CD8-positive, alpha-beta memory T cell (primary cell): ENCODE results near the gene CHURC1. TPM values are rescaled to one million over a fixed set of nuclear protein-coding genes. Genes with fewer than 3 reads are reported as not detected.
"Not testable (repeated sequence)": the region's sequence is repeated elsewhere in the genome, so short reads cannot be mapped to it uniquely, and the experiment has no call there.

Experiments
- CTCF ChIA-PET: fragments of 350-600 bp; sonication (Branson Sonifier 250); formaldehyde crosslinking; loops from one replicate; lab custom pipeline; 2021; ENCODE audit warnings: antibody characterized with exemption; lab: Charles Lee
- POLR2A ChIA-PET: fragments of 350-600 bp; sonication (Branson Sonifier 250); formaldehyde crosslinking; loops from one replicate; lab custom pipeline; 2021; ENCODE audit warnings: antibody characterized with exemption; lab: Charles Lee
- DNase-seq, 5 donors: peaks; one replicate each; pipeline versions ENCODE4 v3.0.0 to v3.0.0-alpha.2; 2020 to 2022; ENCODE audit warnings: mixed read lengths in 1 of 5
- H3K27ac ChIP-seq: one replicate; pipeline ENCODE4 v1.7.0; 2013; ENCODE audit warnings: low read depth, mild to moderate bottlenecking, low read length, moderate library complexity
- H3K27me3 ChIP-seq: 2 replicates; pipeline ENCODE4 v1.7.0; 2013; ENCODE audit warnings: low read length, mild to moderate bottlenecking; ENCODE audit not compliant: insufficient read depth, poor library complexity, severe bottlenecking
- H3K36me3 ChIP-seq: 2 replicates; pipeline ENCODE4 v1.7.0; 2013; ENCODE audit warnings: mild to moderate bottlenecking, low read length, moderate library complexity; ENCODE audit not compliant: insufficient read depth
- H3K4me1 ChIP-seq: 2 replicates; pipeline ENCODE4 v1.7.0; 2013; ENCODE audit warnings: mild to moderate bottlenecking, low read length, moderate library complexity; ENCODE audit not compliant: insufficient read depth
- H3K4me3 ChIP-seq: 2 replicates; pipeline ENCODE4 v1.7.0; 2013; ENCODE audit warnings: mild to moderate bottlenecking, low read length
- H3K9me3 ChIP-seq: 2 replicates; pipeline ENCODE4 v1.7.0; 2013; ENCODE audit warnings: mild to moderate bottlenecking, low read length
- H3K27ac Mint-ChIP-seq, 8 donors: one replicate each; pipeline ENCODE4 v1.8.0; 2020 to 2021; ENCODE audit warnings: mixed read lengths in 8 of 8, mild to moderate bottlenecking in 6 of 8, inconsistent platforms in 3 of 8, moderate library complexity in 3 of 8
- H3K27me3 Mint-ChIP-seq, 2 donors: one replicate each; pipeline ENCODE4 v1.8.0; 2020 to 2021; ENCODE audit warnings: mixed read lengths in 2 of 2, mild to moderate bottlenecking in 1 of 2, moderate library complexity in 1 of 2
- H3K36me3 Mint-ChIP-seq, 3 donors: one replicate each; pipeline ENCODE4 v1.8.0; 2020 to 2021; ENCODE audit warnings: mixed read lengths in 3 of 3, inconsistent platforms in 1 of 3, mild to moderate bottlenecking in 1 of 3
- H3K4me1 Mint-ChIP-seq, 3 donors: one replicate each; pipeline ENCODE4 v1.8.0; 2020 to 2021; ENCODE audit warnings: mixed read lengths in 3 of 3, inconsistent platforms in 1 of 3, mild to moderate bottlenecking in 1 of 3
- H3K4me3 Mint-ChIP-seq, 7 donors: one replicate each; pipeline ENCODE4 v1.8.0; 2020 to 2021; ENCODE audit warnings: mixed read lengths in 7 of 7, mild to moderate bottlenecking in 6 of 7, moderate library complexity in 4 of 7, inconsistent platforms in 2 of 7
- H3K9me3 Mint-ChIP-seq, 5 donors: one replicate each; pipeline ENCODE4 v1.8.0; 2020 to 2022; ENCODE audit warnings: mixed read lengths in 5 of 5, mild to moderate bottlenecking in 3 of 5, moderate library complexity in 2 of 5, inconsistent platforms in 1 of 5
- polyA plus RNA-seq: library from polyadenylated mRNA; unstranded; fragments of 300-500 nt; fragmentation: Illumina TruSeq; gene quantifications from one replicate; pipeline ENCODE4 v1.2.3, GENCODE V29; 2021
- total RNA-seq, 2 experiments: library from RNA; stranded (reverse); gene quantifications; one replicate each; pipeline ENCODE4 v1.2.3, GENCODE V29; 2021

CHURC1 gene
- total and polyA plus RNA-seq, 3 experiments from 2014 or later, result 44.0 to 171 (median 54.8) TPM

GRCh38 chr14:64913477-64913876, 778 bp upstream of the CHURC1 start:
- peak overlapping the region; percentile 92 to 100 (median 97) for H3K27ac Mint-ChIP-seq
- Histone ChIP-seq H3K27ac (peak overlapping the region; percentile 98), H3K4me1 (peaks cover 39% of the 10 kb centered on the region), H3K4me3 (peak overlapping the region; percentile 90)
- H3K36me3 ChIP-seq, DNase-seq, H3K9me3 ChIP-seq, H3K27me3 ChIP-seq, H3K9me3 Mint-ChIP-seq: not testable (repeated sequence)
- ChIA-PET CTCF (interaction anchor here (1.4 kb wide), 1 partner anchor 25 kb away, joined by 3 read pairs; no protein-coding TSS in a partner anchor), POLR2A (interaction anchor here (1.6 to 1.7 kb wide), 2 partner anchors 57 to 73 kb away, joined by 4 to 12 read pairs; partner anchors contain the start of gene FNTB)
- peaks cover 3 to 22% (median 6%) of the 10 kb centered on the region in 3 donors for H3K36me3 Mint-ChIP-seq
- peak overlapping the region; percentile 86 to 96 (median 91) for H3K4me3 Mint-ChIP-seq
- H3K4me1 Mint-ChIP-seq, result peaks cover 40 to 44% (median 44%) of the 10 kb centered on the region in 3 donors
- peaks cover 2 to 17% of the 10 kb centered on the region in 2 donors for H3K27me3 Mint-ChIP-seq

GRCh38 chr14:64915029-64915424, 772 bp downstream of the CHURC1 start:
- Mint-ChIP-seq H3K4me3 (peak overlapping the region; percentile 86 to 96 (median 91)), H3K9me3 (peaks cover 0 to 3% (median 0%) of the 10 kb centered on the region in 5 donors), H3K36me3 (peaks cover 3 to 28% (median 8%) of the 10 kb centered on the region in 3 donors), H3K27ac (peak overlapping the region; percentile 92 to 100 (median 97)), H3K4me1 (peaks cover 54 to 57% (median 56%) of the 10 kb centered on the region in 3 donors), H3K27me3 (peaks cover 2 to 6% of the 10 kb centered on the region in 2 donors)
- H3K4me3 ChIP-seq, result peak overlapping the region; percentile 90
- peaks cover 53% of the 10 kb centered on the region for H3K4me1 ChIP-seq
- POLR2A ChIA-PET, result interaction anchor here (0.6 to 1.7 kb wide), 12 partner anchors 10 to 1079 kb away, joined by 3 to 12 read pairs (median 4); partner anchors contain the start of gene FNTB
- no peaks in the 10 kb centered on the region for H3K27me3 ChIP-seq
- no peaks in the 10 kb centered on the region for H3K36me3 ChIP-seq
- peak overlapping the region; percentile 98 for H3K27ac ChIP-seq
- H3K9me3 ChIP-seq, result no peaks in the 10 kb centered on the region
- CTCF ChIA-PET, result interaction anchor here (0.6 to 1.8 kb wide), 6 partner anchors 9 to 358 kb away, joined by 3 to 10 read pairs (median 4); no protein-coding TSS in a partner anchor
- no peak for DNase-seq

- CTCF ChIA-PET, result interaction anchor here (1.1 to 1.8 kb wide), 2 partner anchors 12 to 24 kb away, joined by 4 to 10 read pairs; no protein-coding TSS in a partner anchor
- peak overlapping the region; percentile 90 for H3K4me3 ChIP-seq
Observed at GRCh38 chr14:64915797-64916196, 1.5 kb downstream of the CHURC1 start.

GRCh38 chr14:64918216-64918615, 4.0 kb downstream of the CHURC1 start:
- peaks cover 66% of the 10 kb centered on the region for H3K4me1 ChIP-seq

More at GRCh38 chr14:64915797-64916196, 1.5 kb downstream of the CHURC1 start:
- Mint-ChIP-seq H3K27me3 (peaks cover 2 to 3% of the 10 kb centered on the region in 2 donors), H3K4me1 (peaks cover 62 to 65% (median 64%) of the 10 kb centered on the region in 3 donors), H3K9me3 (peaks cover 0 to 3% (median 0%) of the 10 kb centered on the region in 5 donors), H3K36me3 (peaks cover 3 to 36% (median 12%) of the 10 kb centered on the region in 3 donors), H3K4me3 (peak overlapping the region; percentile 86 to 96 (median 91)), H3K27ac (peak overlapping the region; percentile 30 to 98 (median 96))
- Histone ChIP-seq H3K27ac (no peak overlapping the region), H3K4me1 (peaks cover 60% of the 10 kb centered on the region), H3K9me3 (no peaks in the 10 kb centered on the region), H3K27me3 (no peaks in the 10 kb centered on the region), H3K36me3 (no peaks in the 10 kb centered on the region)
- DNase-seq, result no peak
- POLR2A ChIA-PET, result no interaction called here

GRCh38 chr14:64919215-64919614, 5.0 kb downstream of the CHURC1 start:
- H3K36me3 Mint-ChIP-seq, result peaks cover 7 to 45% (median 16%) of the 10 kb centered on the region in 3 donors
- Histone ChIP-seq H3K27me3 (no peaks in the 10 kb centered on the region), H3K36me3 (peaks cover 3% of the 10 kb centered on the region), H3K4me1 (peaks cover 68% of the 10 kb centered on the region), H3K27ac (no peak overlapping the region), H3K4me3 (no peak overlapping the region), H3K9me3 (no peaks in the 10 kb centered on the region)
- H3K27me3 Mint-ChIP-seq, result no peaks in the 10 kb centered on the region
- ChIA-PET CTCF (no interaction called here), POLR2A (no interaction called here)
- H3K9me3 Mint-ChIP-seq, result no peaks in the 10 kb centered on the region
- peaks cover 74 to 88% (median 87%) of the 10 kb centered on the region in 3 donors for H3K4me1 Mint-ChIP-seq
- peak overlapping the region in 4 of 8 donors; percentile 61 to 70 (median 69) for H3K27ac Mint-ChIP-seq
- DNase-seq, result no peak
- no peak overlapping the region for H3K4me3 Mint-ChIP-seq

More at GRCh38 chr14:64918216-64918615, 4.0 kb downstream of the CHURC1 start:
- Histone ChIP-seq H3K27me3 (no peaks in the 10 kb centered on the region), H3K4me3 (no peak overlapping the region), H3K9me3 (no peaks in the 10 kb centered on the region), H3K36me3 (no peaks in the 10 kb centered on the region), H3K27ac (no peak overlapping the region)
- Mint-ChIP-seq H3K27me3 (no peaks in the 10 kb centered on the region), H3K4me1 (peaks cover 73 to 83% (median 82%) of the 10 kb centered on the region in 3 donors), H3K36me3 (peaks cover 3 to 42% (median 13%) of the 10 kb centered on the region in 3 donors), H3K27ac (peak overlapping the region in 7 of 8 donors; percentile 8 to 79 (median 61)), H3K9me3 (peaks cover 0 to 3% (median 0%) of the 10 kb centered on the region in 5 donors), H3K4me3 (peak overlapping the region in 2 of 7 donors; percentile 15 to 28)
- CTCF ChIA-PET, result interaction anchor here (1.0 kb wide), 1 partner anchor 17 kb away, joined by 3 read pairs; no protein-coding TSS in a partner anchor
- POLR2A ChIA-PET, result interaction anchor here (1.0 kb wide), 1 partner anchor 9 kb away, joined by 3 read pairs; no protein-coding TSS in a partner anchor
- DNase-seq, result no peak

- CTCF ChIA-PET, result no interaction called here
- POLR2A ChIA-PET, result no interaction called here
- Histone ChIP-seq H3K4me1 (peaks cover 72% of the 10 kb centered on the region), H3K36me3 (peaks cover 7% of the 10 kb centered on the region), H3K27me3 (no peaks in the 10 kb centered on the region), H3K27ac (no peak overlapping the region), H3K4me3 (no peak overlapping the region), H3K9me3 (no peaks in the 10 kb centered on the region)
- H3K27me3 Mint-ChIP-seq, result no peaks in the 10 kb centered on the region
- peak overlapping the region in 4 of 8 donors; percentile 4 to 92 (median 65) for H3K27ac Mint-ChIP-seq
- no peaks in the 10 kb centered on the region for H3K9me3 Mint-ChIP-seq
- DNase-seq, result no peak
- H3K4me1 Mint-ChIP-seq, result peaks cover 77 to 91% (median 90%) of the 10 kb centered on the region in 3 donors
- peak overlapping the region in 1 of 7 donors; percentile 2 for H3K4me3 Mint-ChIP-seq
- peaks cover 9 to 45% (median 17%) of the 10 kb centered on the region in 3 donors for H3K36me3 Mint-ChIP-seq
Observed at GRCh38 chr14:64919618-64920017, 5.4 kb downstream of the CHURC1 start.

GRCh38 chr14:64920465-64920864, 6.2 kb downstream of the CHURC1 start:
- Histone ChIP-seq H3K36me3 (peaks cover 10% of the 10 kb centered on the region), H3K9me3 (no peaks in the 10 kb centered on the region), H3K4me3 (no peak overlapping the region), H3K4me1 (peaks cover 72% of the 10 kb centered on the region), H3K27ac (no peak overlapping the region), H3K27me3 (no peaks in the 10 kb centered on the region)
- no peak for DNase-seq
- Mint-ChIP-seq H3K4me1 (peaks cover 72 to 86% (median 85%) of the 10 kb centered on the region in 3 donors), H3K27me3 (no peaks in the 10 kb centered on the region), H3K27ac (peak overlapping the region in 3 of 8 donors; percentile 54 to 80 (median 66)), H3K36me3 (peaks cover 7 to 45% (median 21%) of the 10 kb centered on the region in 3 donors), H3K4me3 (peak overlapping the region in 1 of 7 donors; percentile 3), H3K9me3 (no peaks in the 10 kb centered on the region)
- CTCF ChIA-PET, result no interaction called here
- POLR2A ChIA-PET, result no interaction called here

GRCh38 chr14:64923015-64923414, 8.8 kb downstream of the CHURC1 start:
- peaks cover 64 to 74% (median 65%) of the 10 kb centered on the region in 3 donors for H3K4me1 Mint-ChIP-seq
- Histone ChIP-seq H3K4me1 (peaks cover 61% of the 10 kb centered on the region), H3K36me3 (peaks cover 19% of the 10 kb centered on the region), H3K27me3 (no peaks in the 10 kb centered on the region), H3K9me3 (no peaks in the 10 kb centered on the region), H3K4me3 (no peak overlapping the region), H3K27ac (no peak overlapping the region)
- H3K36me3 Mint-ChIP-seq, result peaks cover 11 to 57% (median 23%) of the 10 kb centered on the region in 3 donors
- ChIA-PET POLR2A (interaction anchor here (0.7 kb wide), 1 partner anchor 599 kb away, joined by 4 read pairs; no protein-coding TSS in a partner anchor), CTCF (interaction anchor here (1.0 kb wide), 1 partner anchor 31 kb away, joined by 3 read pairs; no protein-coding TSS in a partner anchor)
- H3K27ac Mint-ChIP-seq, result peak overlapping the region in 2 of 8 donors; percentile 14 to 42
- H3K27me3 Mint-ChIP-seq, result no peaks in the 10 kb centered on the region
- no peaks in the 10 kb centered on the region for H3K9me3 Mint-ChIP-seq
- DNase-seq, result no peak
- H3K4me3 Mint-ChIP-seq, result no peak overlapping the region
